Measurements from ENCODE around the gene TAF4B.

- TF ChIP-seq CTCF (IDR thresholded peaks at IDR 0.05) (no peak), POLR2A (IDR thresholded peaks at IDR 0.05) (no peak), EP300 (IDR thresholded peaks at IDR 0.05) (no peak), POLR2AphosphoS5 (IDR thresholded peaks at IDR 0.05) (no peak)
These were observed 35.7 kb upstream of the TAF4B start for GRCh38 chr18:26190506-26190905.

Measured in sigmoid colon (tissue), 4 donors.